ENCODE results near the gene DDC. TPM values are rescaled to one million over a fixed set of nuclear protein-coding genes. Genes with fewer than 3 reads are reported as not detected.

The DDC gene
- total RNA-seq, 4 donors from 2014 or later = 0.35 TPM; not detected in 3

- H3K9me3 ChIP-seq = no peaks in the 10 kb centered on the region
- H3K4me1 ChIP-seq = peaks cover 9 to 44% (median 19%) of the 10 kb centered on the region in 3 donors
- intact Hi-C loops (cut with DNase I) = no loop called here
- DNase-seq = no peak
- peak overlapping the region; percentile 87 to 91 (median 90) for H3K27ac ChIP-seq
- H3K36me3 ChIP-seq = peaks cover 0 to 23% (median 0%) of the 10 kb centered on the region in 3 donors
- no peak for TF ChIP-seq POLR2A (IDR thresholded peaks at IDR 0.05)
- TF ChIP-seq, protein P1, sequence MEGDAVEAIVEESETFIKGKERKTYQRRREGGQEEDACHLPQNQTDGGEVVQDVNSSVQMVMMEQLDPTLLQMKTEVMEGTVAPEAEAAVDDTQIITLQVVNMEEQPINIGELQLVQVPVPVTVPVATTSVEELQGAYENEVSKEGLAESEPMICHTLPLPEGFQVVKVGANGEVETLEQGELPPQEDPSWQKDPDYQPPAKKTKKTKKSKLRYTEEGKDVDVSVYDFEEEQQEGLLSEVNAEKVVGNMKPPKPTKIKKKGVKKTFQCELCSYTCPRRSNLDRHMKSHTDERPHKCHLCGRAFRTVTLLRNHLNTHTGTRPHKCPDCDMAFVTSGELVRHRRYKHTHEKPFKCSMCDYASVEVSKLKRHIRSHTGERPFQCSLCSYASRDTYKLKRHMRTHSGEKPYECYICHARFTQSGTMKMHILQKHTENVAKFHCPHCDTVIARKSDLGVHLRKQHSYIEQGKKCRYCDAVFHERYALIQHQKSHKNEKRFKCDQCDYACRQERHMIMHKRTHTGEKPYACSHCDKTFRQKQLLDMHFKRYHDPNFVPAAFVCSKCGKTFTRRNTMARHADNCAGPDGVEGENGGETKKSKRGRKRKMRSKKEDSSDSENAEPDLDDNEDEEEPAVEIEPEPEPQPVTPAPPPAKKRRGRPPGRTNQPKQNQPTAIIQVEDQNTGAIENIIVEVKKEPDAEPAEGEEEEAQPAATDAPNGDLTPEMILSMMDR (IDR thresholded peaks at IDR 0.05) = no peak
- H3K4me3 ChIP-seq = peak overlapping the region; percentile 70 to 93 (median 78)
- H3K27me3 ChIP-seq = no peaks in the 10 kb centered on the region
- 3 to 5% methylated on average over 5 of the region's 5 CpGs for WGBS, 2 donors
These were observed 115.7 kb downstream of the DDC start for GRCh38 chr7:50449501-50449880.

GRCh38 chr7:50448823-50449222, 116.4 kb downstream of the DDC start:
- Histone ChIP-seq H3K36me3 (peaks cover 0 to 23% (median 0%) of the 10 kb centered on the region in 3 donors), H3K4me3 (no peak overlapping the region), H3K9me3 (no peaks in the 10 kb centered on the region), H3K4me1 (peaks cover 9 to 44% (median 19%) of the 10 kb centered on the region in 3 donors), H3K27me3 (no peaks in the 10 kb centered on the region), H3K27ac (peak overlapping the region in 1 of 4 donors; percentile 19)
- intact Hi-C loops (cut with DNase I) = no loop called here
- TF ChIP-seq POLR2A (IDR thresholded peaks at IDR 0.05) = no peak
- TF ChIP-seq, protein P1 (IDR thresholded peaks at IDR 0.05) = no peak
- DNase-seq = no peak

GRCh38 chr7:50446542-50446960, 118.7 kb downstream of the DDC start:
- no peak overlapping the region for H3K4me3 ChIP-seq
- H3K9me3 ChIP-seq = no peaks in the 10 kb centered on the region
- H3K36me3 ChIP-seq = peaks cover 0 to 41% (median 0%) of the 10 kb centered on the region in 3 donors
- no peak for TF ChIP-seq POLR2A (IDR thresholded peaks at IDR 0.05)
- TF ChIP-seq, protein P1 (IDR thresholded peaks at IDR 0.05) = no peak
- intact Hi-C loops (cut with DNase I) = no loop called here
- H3K4me1 ChIP-seq = peaks cover 9 to 44% (median 19%) of the 10 kb centered on the region in 3 donors
- H3K27me3 ChIP-seq = no peaks in the 10 kb centered on the region
- no peak for DNase-seq
- WGBS, 2 donors = 8 to 35% methylated on average over 4 of the region's 4 CpGs
- H3K27ac ChIP-seq = peak overlapping the region in 3 of 4 donors; percentile 43 to 60 (median 60)

DNA sequence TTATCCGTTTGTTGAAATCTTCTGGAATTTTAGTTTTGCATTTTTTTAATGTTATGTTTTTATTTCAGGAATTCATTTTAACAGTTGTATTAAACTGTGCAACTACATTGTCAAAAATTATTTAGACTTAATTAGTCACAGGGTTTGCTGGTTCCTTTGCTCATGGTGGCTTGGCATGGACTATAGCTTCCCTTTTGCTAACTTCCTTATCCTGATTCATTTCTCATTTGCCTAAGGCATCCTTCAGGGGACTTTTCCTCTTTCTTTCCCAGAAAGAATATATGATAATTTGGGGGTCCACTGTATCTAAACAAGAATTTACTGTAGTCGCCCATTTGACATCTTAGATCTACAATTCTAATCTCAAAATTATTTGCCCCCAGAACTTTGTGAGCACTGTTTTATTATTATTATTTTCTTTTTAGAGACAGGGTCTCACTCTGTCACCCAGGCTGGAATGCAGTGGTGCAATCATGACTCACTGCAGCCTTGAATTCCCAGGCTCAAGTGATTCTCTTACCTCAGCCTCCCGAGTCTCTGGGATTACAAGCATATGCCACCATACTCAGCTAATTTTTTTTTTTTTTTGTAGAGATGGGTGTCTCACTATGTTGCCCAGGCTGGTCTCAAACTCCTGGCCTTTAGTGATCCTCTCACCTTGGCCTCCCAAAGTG, 128.9 kb downstream of the DDC start:
- intact Hi-C loops (cut with DNase I) = no loop called here
- no peak for DNase-seq
- Histone ChIP-seq H3K27me3 (no peaks in the 10 kb centered on the region), H3K9me3 (no peaks in the 10 kb centered on the region), H3K27ac (no peak overlapping the region), H3K4me1 (no peaks in the 10 kb centered on the region), H3K36me3 (peaks cover 0 to 34% (median 0%) of the 10 kb centered on the region in 3 donors), H3K4me3 (no peak overlapping the region)
- WGBS, 2 donors = 69 to 79% methylated on average over 3 of the region's 3 CpGs
- TF ChIP-seq POLR2A (IDR thresholded peaks at IDR 0.05) = no peak
- TF ChIP-seq, protein P1 (IDR thresholded peaks at IDR 0.05) = no peak

- Histone ChIP-seq H3K36me3 (no peaks in the 10 kb centered on the region), H3K4me1 (no peaks in the 10 kb centered on the region), H3K4me3 (no peak overlapping the region), H3K9me3 (no peaks in the 10 kb centered on the region), H3K27ac (no peak overlapping the region), H3K27me3 (no peaks in the 10 kb centered on the region)
- no peak for DNase-seq
- WGBS, 2 donors = 57 to 65% methylated on average over 4 of the region's 4 CpGs
- no peak for TF ChIP-seq POLR2A (IDR thresholded peaks at IDR 0.05)
- TF ChIP-seq, protein P1 (IDR thresholded peaks at IDR 0.05) = no peak
- intact Hi-C loops (cut with DNase I) = no loop called here
These were observed 133.4 kb downstream of the DDC start for GRCh38 chr7:50431722-50432305.

Data from esophagus squamous epithelium (tissue), 5 donors.